Sigmoid colon (tissue), 3 donors: Measurements from ENCODE around the gene SMIM44.

Experiments used
- CTCF ChIP-seq, 4 experiments: fragments of 450-650 bp in 3 of 4; fragments of 200-600 bp in 1 of 4; IDR thresholded peaks; one replicate each; pipeline ENCODE4 v1.5.1; 2016 to 2019; ENCODE audit warnings: antibody characterized with exemption in 4 of 4, mild to moderate bottlenecking in 3 of 4, moderate library complexity in 2 of 4
- POLR2A ChIP-seq, 2 donors: fragments of 450-650 bp; IDR thresholded peaks; one replicate each; pipeline ENCODE4 v1.6.1; 2016; ENCODE audit warnings: antibody characterized with exemption in 2 of 2, mild to moderate bottlenecking in 2 of 2, moderate library complexity in 2 of 2

- TF ChIP-seq CTCF (IDR thresholded peaks at IDR 0.05) (no peak), POLR2A (IDR thresholded peaks at IDR 0.05) (no peak)
These were observed 31.8 kb downstream of the SMIM44 start for GRCh38 chr19:3451451-3451866.
